H1 (cell line): ENCODE results near the gene ZNF320. TPM values are rescaled to one million over a fixed set of nuclear protein-coding genes. Genes with fewer than 3 reads are reported as not detected.
A peak's percentile ranks its signal among the peaks of the same experiment; 100 is the strongest.

ENCODE experiments used
- CTCF ChIA-PET: fragments of 300-600 bp; sonication (Branson Sonifier 250); formaldehyde crosslinking; loops from one replicate; lab custom pipeline; 2021; ENCODE audit not compliant: partially characterized antibody; lab: Charles Lee
- POLR2A ChIA-PET: fragments of 300-600 bp; sonication (Branson Sonifier 250); formaldehyde crosslinking; loops from one replicate; lab custom pipeline; 2021; ENCODE audit warnings: inconsistent platforms; ENCODE audit not compliant: partially characterized antibody; lab: Charles Lee
- DNase-seq, 2 experiments: peaks; one replicate each; pipeline versions ENCODE4 v3.0.0 to v3.0.0-alpha.2; 2010 to 2022; ENCODE audit warnings: low spot score in 2 of 2, low read depth in 1 of 2, mixed read lengths in 1 of 2
- FAIRE-seq: peaks from 2 replicates; lab custom pipeline; 2011; peaks lifted over from hg19 to GRCh38; lab: Jason Lieb, UNC
- H2AFZ ChIP-seq: 2 replicates; pipeline ENCODE4 v1.8.1; 2012; ENCODE audit warnings: low read length, inconsistent platforms
- H2AK5ac ChIP-seq: 2 replicates; pipeline ENCODE4 v1.6.1; 2013; ENCODE audit warnings: low read depth, low read length
- H2BK120ac ChIP-seq: replicated peaks from 2 replicates; pipeline ENCODE3; 2013; ENCODE audit warnings: low read depth, low read length, inconsistent platforms
- H2BK12ac ChIP-seq: 2 replicates; pipeline ENCODE4 v1.6.1; 2013; ENCODE audit warnings: low read depth, low read length
- H2BK15ac ChIP-seq: 2 replicates; pipeline ENCODE4 v1.6.1; 2013; ENCODE audit warnings: low read length
- H2BK20ac ChIP-seq: 2 replicates; pipeline ENCODE4 v1.6.1; 2013; ENCODE audit warnings: low read length
- H2BK5ac ChIP-seq: 2 replicates; pipeline ENCODE4 v1.6.1; 2013; ENCODE audit warnings: low read depth, low read length
- H3K14ac ChIP-seq: 2 replicates; pipeline ENCODE4 v1.6.1; 2013; ENCODE audit warnings: inconsistent platforms; ENCODE audit not compliant: insufficient read length
- H3K18ac ChIP-seq: 2 replicates; pipeline ENCODE4 v1.6.1; 2013; ENCODE audit warnings: low read length; ENCODE audit errors: extremely low read depth
- H3K23ac ChIP-seq: 2 replicates; pipeline ENCODE4 v1.6.1; 2013; ENCODE audit warnings: inconsistent platforms; ENCODE audit not compliant: insufficient read length
- H3K23me2 ChIP-seq: 2 replicates; pipeline ENCODE4 v1.6.1; 2013; ENCODE audit warnings: low read depth, low read length
- H3K27ac ChIP-seq: 2 replicates; pipeline ENCODE4 v1.6.1; 2011; ENCODE audit warnings: low read depth, low read length, inconsistent platforms
- H3K27me3 ChIP-seq, 4 experiments: replicated peaks in 1 of 4; 1 replicate in 1 of 4; 2 replicates in 3 of 4; pipeline versions ENCODE4 v1.6.1 to v1.8.1; 2011 to 2013; ENCODE audit warnings: low read length in 3 of 4, mild to moderate bottlenecking in 3 of 4, inconsistent platforms in 2 of 4, mixed read lengths in 2 of 4, moderate library complexity in 1 of 4; ENCODE audit not compliant: control insufficient read depth in 3 of 4, insufficient read depth in 3 of 4; ENCODE audit errors: extremely low read depth in 1 of 4
- H3K36me3 ChIP-seq, 4 experiments: 2 replicates each; pipeline versions ENCODE4 v1.6.1 to v1.8.1; 2011 to 2013; ENCODE audit warnings: mild to moderate bottlenecking in 4 of 4, low read length in 3 of 4, moderate library complexity in 2 of 4, control low read depth in 1 of 4, inconsistent platforms in 1 of 4; ENCODE audit not compliant: insufficient read depth in 4 of 4, control insufficient read depth in 2 of 4
- H3K4ac ChIP-seq: replicated peaks from 2 replicates; pipeline ENCODE3; 2013; ENCODE audit warnings: low read length, low read depth, mixed read lengths, inconsistent platforms; ENCODE audit not compliant: insufficient read length
- H3K4me1 ChIP-seq, 4 experiments: replicated peaks in 1 of 4; 1 replicate in 1 of 4; 2 replicates in 3 of 4; pipeline versions ENCODE4 v1.6.1 to v1.8.1; 2011 to 2013; ENCODE audit warnings: low read length in 3 of 4, inconsistent platforms in 2 of 4, mixed read lengths in 1 of 4; ENCODE audit not compliant: insufficient read depth in 4 of 4, control insufficient read depth in 3 of 4
- H3K4me2 ChIP-seq, 2 experiments: 2 replicates each; pipeline versions ENCODE4 v1.6.1 to v1.8.1; 2011 to 2013; ENCODE audit warnings: low read depth in 2 of 2, low read length in 2 of 2, control low read depth in 1 of 2, inconsistent platforms in 1 of 2, mild to moderate bottlenecking in 1 of 2; ENCODE audit not compliant: insufficient read depth in 1 of 2
- H3K4me3 ChIP-seq, 4 experiments: fragments of 200-600, 300-600 bp in 1 of 4; sonication (generic), shearing (Covaris generic), sonication (Bioruptor Twin) in 1 of 4; 2 replicates each; pipeline versions ENCODE4 v1.5.1 to v1.8.1; 2011 to 2016; ENCODE audit warnings: low read length in 4 of 4, low read depth in 3 of 4, control low read depth in 2 of 4, inconsistent platforms in 2 of 4, mild to moderate bottlenecking in 2 of 4, mixed read lengths in 1 of 4, moderate library complexity in 1 of 4; ENCODE audit not compliant: insufficient read depth in 2 of 4; ENCODE audit errors: extremely low read depth in 1 of 4
- H3K56ac ChIP-seq: replicated peaks from 2 replicates; pipeline ENCODE3; 2013; ENCODE audit warnings: low read depth, mild to moderate bottlenecking, mixed read lengths, low read length, inconsistent platforms; ENCODE audit not compliant: insufficient read length
- H3K79me1 ChIP-seq: 2 replicates; pipeline ENCODE4 v1.6.1; 2013; ENCODE audit warnings: low read depth, low read length, control low read depth
- H3K79me2 ChIP-seq, 2 experiments: 2 replicates each; pipeline versions ENCODE4 v1.6.1 to v1.8.1; 2012 to 2013; ENCODE audit warnings: low read length in 2 of 2, mild to moderate bottlenecking in 2 of 2, inconsistent platforms in 1 of 2; ENCODE audit not compliant: insufficient read depth in 2 of 2, control insufficient read depth in 1 of 2
- H3K9ac ChIP-seq, 4 experiments: replicated peaks in 1 of 4; 1 replicate in 1 of 4; 2 replicates in 3 of 4; pipeline versions ENCODE4 v1.6.1 to v1.8.1; 2011 to 2013; ENCODE audit warnings: low read depth in 3 of 4, low read length in 3 of 4, control low read depth in 2 of 4, mild to moderate bottlenecking in 2 of 4, moderate library complexity in 2 of 4, inconsistent platforms in 1 of 4; ENCODE audit errors: extremely low read depth in 1 of 4
- H3K9me3 ChIP-seq, 2 experiments: 2 replicates each; pipeline versions ENCODE4 v1.6.1 to v1.8.1; 2012 to 2013; ENCODE audit warnings: mild to moderate bottlenecking in 2 of 2, moderate library complexity in 2 of 2, control low read depth in 1 of 2, inconsistent platforms in 1 of 2, low read depth in 1 of 2, low read length in 1 of 2, mixed read lengths in 1 of 2; ENCODE audit not compliant: insufficient read depth in 2 of 2
- H4K20me1 ChIP-seq, 2 experiments: replicated peaks in 1 of 2; 2 replicates each; pipeline versions ENCODE3 to v1.8.1; 2011 to 2013; ENCODE audit warnings: inconsistent platforms in 2 of 2, low read length in 2 of 2, mild to moderate bottlenecking in 1 of 2; ENCODE audit not compliant: insufficient read depth in 2 of 2, control insufficient read depth in 1 of 2
- H4K5ac ChIP-seq: 2 replicates; pipeline ENCODE4 v1.6.1; 2013; ENCODE audit warnings: low read length, low read depth, mixed read lengths, inconsistent platforms; ENCODE audit not compliant: insufficient read length
- H4K8ac ChIP-seq: 2 replicates; pipeline ENCODE4 v1.8.0; 2013; ENCODE audit warnings: mild to moderate bottlenecking, moderate library complexity, low read length, inconsistent platforms; ENCODE audit not compliant: insufficient read depth; ENCODE audit errors: extremely low read depth
- H4K91ac ChIP-seq: replicated peaks from 2 replicates; pipeline ENCODE3; 2013; ENCODE audit warnings: low read length, mixed read lengths, inconsistent platforms; ENCODE audit not compliant: insufficient read length
- CTBP2 ChIP-seq: IDR thresholded peaks from 2 replicates; pipeline ENCODE4 v1.7.0; 2011; ENCODE audit warnings: borderline replicate concordance, mild to moderate bottlenecking, moderate library complexity, mixed read lengths, low read length; ENCODE audit not compliant: insufficient read depth, insufficient read length
- RFX5 ChIP-seq: IDR thresholded peaks from 2 replicates; pipeline ENCODE4 v1.6.1; 2011; ENCODE audit warnings: low read depth, low read length, improper control_type of control experiment, borderline replicate concordance
- TBP ChIP-seq: IDR thresholded peaks from 2 replicates; pipeline ENCODE4 v1.6.1; 2011; ENCODE audit warnings: low read depth, low read length, improper control_type of control experiment
- WGBS, 2 experiments: shearing (Covaris generic) in 1 of 2; methylation state at CpG; one replicate each; pipeline versions ENCODE4 v1.1.6 to v1.1.7; 2013 to 2015; ENCODE audit warnings: low lambda C conversion rate in 2 of 2, mixed read lengths in 2 of 2, inconsistent platforms in 1 of 2, low coverage in 1 of 2, missing lambda C conversion rate in 1 of 2; ENCODE audit not compliant: insufficient replicate concordance in 2 of 2, insufficient coverage in 1 of 2, insufficient read length in 1 of 2; ENCODE audit errors: extremely low coverage in 1 of 2, missing lambda C conversion rate in 1 of 2; 5-methylcytosine and 5-hydroxymethylcytosine counted together
- polyA plus RNA-seq, 7 experiments: library from polyadenylated mRNA; depleted of rRNA in 3 of 7; stranded (reverse) in 5 of 7; unstranded in 2 of 7; fragments of >200 nt in 5 of 7; fragments of 200-250 nt in 2 of 7; gene quantifications; 1 replicate in 5 of 7; 2 replicates in 1 of 7; 4 replicates in 1 of 7; pipeline versions ENCODE4 v1.2.1 to v1.2.3, GENCODE V29; 2011 to 2013; ENCODE audit warnings: missing spikeins in 2 of 7, mixed read lengths in 2 of 7
- total RNA-seq: library from RNA; stranded (reverse); fragmentation: NEBNext Ultra II Directional; extraction: Animal tissue kit (Norgen Biotek cat#: 25700); gene quantifications from 2 replicates; pipeline ENCODE4 v1.2.1, GENCODE V29; 2021
- TF ChIP-seq, protein P1 (sequence below): IDR thresholded peaks from 2 replicates; pipeline ENCODE4 v1.6.1; 2012; ENCODE audit warnings: inconsistent platforms

Gene ZNF320
- total and polyA plus RNA-seq, 2 of the 8 experiments (the other 6 are each of a cell fraction or from before 2014, with no cell fraction given), result 20.6 to 26.8 TPM

DNA sequence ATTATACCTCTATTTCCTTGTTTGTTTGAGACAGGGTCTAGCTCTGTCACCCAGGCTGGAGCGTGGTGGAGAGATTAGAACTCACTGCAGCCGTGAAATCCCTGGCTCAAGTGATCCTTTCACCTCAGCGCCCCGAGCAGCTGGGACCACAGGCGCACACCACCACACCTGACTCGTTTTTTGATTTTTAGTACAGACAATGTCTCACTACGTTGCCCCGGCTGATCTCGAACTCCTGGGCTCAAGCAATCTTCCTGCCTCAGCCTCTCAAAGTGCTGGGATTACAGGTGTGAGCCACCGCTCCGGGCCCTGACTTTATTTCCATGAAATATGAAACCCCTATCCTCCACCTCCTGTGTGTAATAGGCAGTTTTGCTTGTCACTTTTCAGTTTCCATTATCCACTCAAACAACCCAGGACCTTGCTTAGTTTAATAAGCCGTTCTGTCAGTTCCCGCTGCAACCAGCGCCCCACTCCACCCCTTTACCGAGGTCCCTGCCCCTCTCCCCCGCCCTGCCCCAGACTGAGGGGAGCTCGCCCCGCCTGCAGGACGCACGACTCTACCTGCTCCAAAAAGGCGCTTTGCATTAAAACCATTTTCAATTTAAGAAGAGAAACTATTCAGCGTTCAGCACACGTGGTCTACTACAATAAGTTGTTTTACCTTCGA is 48.4 kb upstream of the ZNF320 start:
- Histone ChIP-seq H2BK12ac (no peak overlapping the region), H4K91ac (peak overlapping the region; percentile 52), H3K23ac (no peak overlapping the region), H4K20me1 (no peaks in the 10 kb centered on the region), H3K27ac (no peak overlapping the region), H3K9me3 (peaks cover 26 to 27% of the 10 kb centered on the region in 2 experiments), H3K9ac (no peak overlapping the region), H3K18ac (no peak overlapping the region), H4K5ac (no peak overlapping the region), H2AFZ (no peak overlapping the region), H3K79me2 (peaks cover 0 to 2% of the 10 kb centered on the region in 2 experiments; a peak in 1 of 4 replicates), H3K14ac (no peak overlapping the region), H3K27me3 (no peaks in the 10 kb centered on the region), H3K4me1 (peaks cover 2 to 15% (median 11%) of the 10 kb centered on the region in 4 experiments; a peak in 5 of 7 replicates), H2BK120ac (no peak overlapping the region), H2BK5ac (no peak overlapping the region), H3K56ac (no peak overlapping the region), H3K4me3 (peak overlapping the region; percentile 25 to 57 (median 36); a peak in 5 of 8 replicates), H2AK5ac (no peak overlapping the region), H3K79me1 (no peaks in the 10 kb centered on the region), H2BK20ac (no peak overlapping the region; the same call in 1 of the 2 replicates), H2BK15ac (no peak overlapping the region), H3K36me3 (peaks cover 4 to 23% (median 10%) of the 10 kb centered on the region in 4 experiments; a peak in 6 of 8 replicates), H4K8ac (no peak overlapping the region), H3K4ac (no peak overlapping the region), H3K4me2 (peak overlapping the region; percentile 61 to 67), H3K23me2 (peaks cover 5% of the 10 kb centered on the region; the same call in 1 of the 2 replicates)
- FAIRE-seq (no peak), DNase-seq (peak in 1 of 2 experiments; percentile 66)
- TF ChIP-seq TBP (no peak), CTBP2 (no peak), RFX5 (no peak)
- TF ChIP-seq, protein P1, sequence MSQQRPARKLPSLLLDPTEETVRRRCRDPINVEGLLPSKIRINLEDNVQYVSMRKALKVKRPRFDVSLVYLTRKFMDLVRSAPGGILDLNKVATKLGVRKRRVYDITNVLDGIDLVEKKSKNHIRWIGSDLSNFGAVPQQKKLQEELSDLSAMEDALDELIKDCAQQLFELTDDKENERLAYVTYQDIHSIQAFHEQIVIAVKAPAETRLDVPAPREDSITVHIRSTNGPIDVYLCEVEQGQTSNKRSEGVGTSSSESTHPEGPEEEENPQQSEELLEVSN, result no peak
- ChIA-PET POLR2A (interaction anchor here (0.7 to 3.3 kb wide), 4 partner anchors 11 to 284 kb away, joined by 4 to 16 read pairs (median 4); partner anchors contain the start of gene ZNF816), CTCF (interaction anchor here (1.1 kb wide), 1 partner anchor 65 kb away, joined by 3 read pairs; no protein-coding TSS in a partner anchor)
- 48% methylated on average over 24 of the region's 24 CpGs; no CpG with 5 or more reads in 1 of the 2 experiments for WGBS, 2 experiments
